ENCODE measurements around the gene ANKRD6.
"Not testable (repeated sequence)": the region's sequence is repeated elsewhere in the genome, so short reads cannot be mapped to it uniquely, and the experiment has no call there.

The ANKRD6 gene

DNA sequence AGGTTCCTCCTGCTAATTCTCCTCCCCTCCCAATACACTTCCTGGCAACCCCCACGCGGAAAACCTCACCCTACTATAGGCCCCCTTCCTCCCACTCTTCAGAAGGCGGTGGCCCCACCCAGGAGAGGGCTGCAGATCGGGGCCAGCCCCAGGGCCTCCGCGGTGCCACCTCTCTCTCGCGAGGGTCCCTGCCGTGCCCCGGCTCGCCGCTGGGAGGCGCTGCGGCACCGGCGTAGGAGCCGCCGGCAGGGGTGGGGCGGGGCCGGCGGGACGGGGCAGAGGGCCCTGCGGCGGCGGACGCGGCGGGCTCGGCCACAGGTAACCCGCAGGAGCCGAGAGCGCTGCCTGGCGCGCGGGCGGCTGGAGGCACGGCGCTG is at the start of gene ANKRD6:
Gene ANKRD6, plus strand, starts transcription at position 278 of the 377 bp plus-strand sequence. CDS start 133,825 bp downstream, outside the sequence.
- DNase-seq (ENCODE audit: low read depth): no peak
- peak within 1 kb of the TSS; percentile 53 for H3K4me3 ChIP-seq (ENCODE audit: low read depth, low read length)

DNA sequence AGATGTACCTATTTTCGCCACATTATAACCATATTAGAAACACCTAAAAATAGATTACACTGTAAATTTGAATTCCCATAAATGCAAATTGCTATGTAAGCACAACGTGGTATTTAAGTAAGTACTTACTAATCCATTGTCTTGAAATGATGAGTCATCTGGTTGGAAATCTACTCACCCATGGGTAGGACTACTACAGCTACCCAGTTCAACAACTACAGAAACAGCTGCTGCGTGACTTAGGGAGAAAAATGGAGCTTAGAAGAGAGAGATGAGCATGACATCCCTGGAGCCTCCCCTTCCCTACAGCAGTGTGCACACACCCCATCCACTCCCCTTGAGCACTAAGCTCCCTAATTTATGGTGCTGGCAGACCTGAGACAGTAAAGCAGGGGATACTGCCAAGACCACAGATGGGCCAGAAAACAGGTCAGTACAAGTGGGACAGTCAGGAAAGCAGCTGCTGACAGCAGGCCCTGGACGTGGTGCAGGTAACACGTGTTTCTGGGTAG is 47.7 kb upstream of the ANKRD6 start:
- DNase-seq (ENCODE audit: low read depth): no peak
- H3K4me3 ChIP-seq (ENCODE audit: low read depth, low read length): no peak overlapping the region

- DNase-seq (ENCODE audit: low read depth): no peak
- H3K4me3 ChIP-seq (ENCODE audit: low read depth, low read length): no peak overlapping the region
Measured at GRCh38 chr6:89385846-89386245, 47.1 kb upstream of the ANKRD6 start.

DNA sequence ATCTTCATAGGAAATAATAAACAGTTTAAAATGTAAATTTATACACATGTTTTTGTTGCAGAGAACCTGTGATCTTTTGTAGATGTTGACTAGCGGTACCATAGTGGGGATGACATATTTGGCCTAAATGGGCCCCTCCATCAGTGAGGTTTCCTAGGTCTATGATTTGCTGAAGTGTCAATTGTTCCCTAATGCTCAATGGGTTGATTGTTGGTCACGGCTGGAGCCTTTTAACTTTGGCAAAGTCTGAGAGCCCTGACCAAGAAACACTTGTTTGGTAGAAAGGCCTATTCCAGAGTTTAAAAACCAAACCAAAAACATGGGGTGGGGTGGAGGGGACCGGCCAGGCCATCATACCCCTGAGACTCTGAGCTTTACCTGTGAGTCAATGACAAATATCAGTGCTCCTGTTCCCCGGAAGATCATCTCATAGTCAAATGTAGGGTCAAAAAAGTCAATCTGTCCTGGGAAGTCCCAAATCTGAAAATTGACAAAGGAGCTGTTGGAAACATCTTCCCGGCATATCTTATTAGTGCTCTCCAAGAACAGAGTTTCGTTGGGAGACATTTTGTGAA is 45.9 kb upstream of the ANKRD6 start:
- DNase-seq (ENCODE audit: low read depth): no peak
- no peak overlapping the region for H3K4me3 ChIP-seq (ENCODE audit: low read depth, low read length)

DNA sequence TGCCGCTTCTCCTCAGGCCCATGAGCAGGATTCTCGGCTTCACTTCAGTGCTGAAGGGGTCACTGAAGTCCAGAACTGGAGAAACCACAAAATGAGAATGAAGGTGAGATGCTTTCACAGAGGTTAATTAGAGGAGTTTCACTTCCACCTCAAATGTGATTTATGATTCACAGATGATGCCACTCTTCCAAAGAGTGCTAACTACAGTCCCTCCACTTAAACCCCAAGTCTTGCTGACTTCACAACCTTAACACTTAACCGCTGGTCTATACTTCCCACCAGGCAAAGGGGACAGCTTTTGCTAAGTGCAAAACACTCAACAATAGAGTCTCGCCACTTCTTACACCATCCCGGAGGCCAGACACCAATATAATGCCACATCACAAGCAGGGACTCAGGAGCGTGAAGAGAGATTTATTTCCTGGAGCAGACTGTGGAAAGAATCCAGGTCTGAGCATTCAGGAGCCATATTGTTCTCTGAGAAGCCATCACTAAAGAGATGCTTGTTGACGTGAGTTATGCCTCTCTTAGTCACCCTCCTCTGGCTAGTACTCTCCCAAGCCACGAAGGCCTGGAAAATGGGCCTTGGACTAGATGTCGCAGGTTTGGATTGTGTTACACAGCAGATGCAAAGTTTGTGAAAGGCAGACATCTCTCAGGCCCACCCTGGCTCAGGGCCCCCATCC is 45.3 kb upstream of the ANKRD6 start:
- DNase-seq (ENCODE audit: low read depth): no peak
- H3K4me3 ChIP-seq (ENCODE audit: low read depth, low read length): no peak overlapping the region

- no peak for DNase-seq (ENCODE audit: low read depth)
- no peak overlapping the region for H3K4me3 ChIP-seq (ENCODE audit: low read depth, low read length)
Measured at GRCh38 chr6:89388846-89389245, 44.1 kb upstream of the ANKRD6 start.

DNA sequence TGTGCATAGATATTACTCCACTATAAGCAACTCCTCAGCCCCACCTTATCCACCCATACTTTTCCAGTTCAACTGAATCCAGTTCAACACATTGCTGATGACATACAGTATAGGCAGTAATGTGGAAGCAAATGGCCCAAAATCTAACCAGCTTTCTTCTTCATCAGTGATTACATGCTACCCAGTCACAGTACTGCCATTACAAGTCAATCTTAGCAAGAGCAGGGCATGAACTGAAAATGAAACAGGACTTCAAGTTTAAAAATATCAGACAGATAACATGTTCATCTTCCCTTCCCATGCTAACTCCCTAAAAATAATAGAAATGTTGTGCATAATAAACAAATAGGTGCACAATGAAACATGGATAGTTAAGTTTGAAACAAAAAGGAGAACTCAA is 40.1 kb upstream of the ANKRD6 start:
- no peak overlapping the region for H3K4me3 ChIP-seq (ENCODE audit: low read depth, low read length)
- no peak for DNase-seq (ENCODE audit: low read depth)

DNA sequence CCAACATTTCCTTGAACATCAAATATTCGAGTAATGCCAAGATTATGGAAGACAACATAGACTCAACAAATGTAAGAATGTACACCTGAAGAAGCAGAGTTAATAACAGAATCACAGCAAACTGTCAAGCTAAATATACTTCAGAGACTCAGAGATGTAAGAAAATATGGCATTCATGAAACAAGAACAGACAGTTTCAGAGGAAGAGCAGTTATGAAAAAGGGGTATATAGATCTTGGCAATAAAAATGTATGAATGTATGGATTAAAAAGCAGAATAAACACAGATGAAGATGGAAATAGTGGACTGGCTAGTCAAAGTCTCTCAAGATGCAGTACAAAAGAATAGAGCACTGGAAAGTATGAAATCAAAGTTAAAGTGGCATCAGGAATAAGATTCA is 39.3 kb upstream of the ANKRD6 start:
- H3K4me3 ChIP-seq (ENCODE audit: low read depth, low read length): no peak overlapping the region
- no peak for DNase-seq (ENCODE audit: low read depth)

- DNase-seq (ENCODE audit: low read depth); H3K4me3 ChIP-seq (ENCODE audit: low read depth, low read length): not testable (repeated sequence)
Measured at GRCh38 chr6:89397884-89398283, 35.1 kb upstream of the ANKRD6 start.

- no peak for DNase-seq (ENCODE audit: low read depth)
- H3K4me3 ChIP-seq (ENCODE audit: low read depth, low read length): no peak overlapping the region
Measured at GRCh38 chr6:89398762-89399525, 34.0 kb upstream of the ANKRD6 start.

GRCh38 chr6:89400050-89400449 is 32.9 kb upstream of the ANKRD6 start:
- no peak overlapping the region for H3K4me3 ChIP-seq (ENCODE audit: low read depth, low read length)
- no peak for DNase-seq (ENCODE audit: low read depth)

GRCh38 chr6:89400912-89401399 is 32.0 kb upstream of the ANKRD6 start:
- DNase-seq (ENCODE audit: low read depth): no peak
- no peak overlapping the region for H3K4me3 ChIP-seq (ENCODE audit: low read depth, low read length)

DNA sequence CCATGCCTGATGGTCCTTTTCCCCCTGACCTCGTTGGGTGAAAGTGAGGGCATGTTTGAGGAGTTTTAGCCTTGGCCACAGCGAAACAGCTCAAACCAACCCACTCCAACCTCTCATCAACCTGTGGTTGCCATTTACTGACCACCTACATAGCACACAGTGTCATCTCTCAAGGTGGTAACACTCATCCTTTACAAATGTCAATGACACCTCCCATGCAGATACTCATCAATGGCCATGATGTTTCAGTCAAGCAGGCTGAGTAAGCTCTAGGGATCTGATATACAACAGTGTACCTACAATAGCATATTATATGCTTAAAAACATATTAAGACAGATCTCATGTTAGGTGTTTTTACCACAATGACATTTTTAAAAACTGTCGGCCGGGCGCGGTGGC is 30.2 kb upstream of the ANKRD6 start:
- no peak overlapping the region for H3K4me3 ChIP-seq (ENCODE audit: low read depth, low read length)
- DNase-seq (ENCODE audit: low read depth): no peak

GRCh38 chr6:89404512-89404911 is 28.4 kb upstream of the ANKRD6 start:
- no peak overlapping the region for H3K4me3 ChIP-seq (ENCODE audit: low read depth, low read length)
- no peak for DNase-seq (ENCODE audit: low read depth)

GRCh38 chr6:89406141-89406540 is 26.8 kb upstream of the ANKRD6 start:
- no peak for DNase-seq (ENCODE audit: low read depth)
- H3K4me3 ChIP-seq (ENCODE audit: low read depth, low read length): no peak overlapping the region

DNA sequence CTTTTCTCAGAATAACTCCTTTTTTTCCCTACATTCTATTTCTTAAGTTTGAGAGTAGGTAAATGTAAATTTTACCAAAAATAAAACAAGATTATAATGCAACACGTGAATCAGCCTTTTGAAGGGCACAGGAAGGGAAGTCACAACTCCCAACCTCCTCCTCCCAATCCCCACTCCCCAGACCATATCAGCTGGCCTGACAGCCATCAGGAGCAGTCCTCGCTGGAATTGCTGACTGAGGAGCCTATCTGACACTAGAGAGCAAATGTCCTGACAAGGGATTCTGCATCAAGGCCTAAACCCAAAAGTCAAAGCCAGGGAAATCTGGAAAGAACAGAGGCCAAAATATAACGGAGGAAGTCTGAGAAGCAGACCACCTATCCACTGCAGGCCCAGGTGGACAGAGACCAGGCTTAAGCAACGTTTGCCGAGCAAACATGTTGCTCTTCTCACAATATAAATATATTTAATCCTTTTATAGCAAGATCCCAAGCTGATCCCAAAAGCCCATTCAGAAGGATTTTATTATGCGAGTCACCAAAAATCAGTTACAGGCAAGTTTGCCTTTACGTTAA is 23.4 kb upstream of the ANKRD6 start:
- DNase-seq (ENCODE audit: low read depth): no peak
- H3K4me3 ChIP-seq (ENCODE audit: low read depth, low read length): no peak overlapping the region

DNA sequence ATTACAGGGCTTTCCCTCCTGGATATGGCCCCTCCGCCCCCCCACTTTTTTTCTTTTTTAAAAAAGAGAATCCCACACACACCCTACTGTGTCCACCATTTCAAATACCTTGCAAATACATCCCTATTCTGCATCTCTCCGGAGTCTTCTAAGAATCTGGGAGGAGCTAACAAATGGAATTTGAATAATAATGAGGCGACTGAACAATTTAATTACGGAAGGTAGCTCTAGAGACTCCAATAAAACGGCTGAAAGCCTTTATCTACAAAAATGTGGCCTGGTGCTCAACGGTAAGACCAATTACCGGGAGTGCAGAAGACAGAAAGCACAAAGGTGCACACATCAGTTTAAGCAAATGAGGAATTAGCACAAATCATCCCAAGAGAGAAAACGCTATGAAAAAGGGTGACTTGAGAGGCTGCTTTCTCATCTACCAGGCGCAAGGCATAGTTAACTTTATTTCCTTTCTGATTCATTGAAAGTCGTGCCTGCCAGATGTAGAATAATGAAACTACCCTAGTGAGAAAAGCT is 22.7 kb upstream of the ANKRD6 start:
- no peak overlapping the region for H3K4me3 ChIP-seq (ENCODE audit: low read depth, low read length)
- no peak for DNase-seq (ENCODE audit: low read depth)

DNA sequence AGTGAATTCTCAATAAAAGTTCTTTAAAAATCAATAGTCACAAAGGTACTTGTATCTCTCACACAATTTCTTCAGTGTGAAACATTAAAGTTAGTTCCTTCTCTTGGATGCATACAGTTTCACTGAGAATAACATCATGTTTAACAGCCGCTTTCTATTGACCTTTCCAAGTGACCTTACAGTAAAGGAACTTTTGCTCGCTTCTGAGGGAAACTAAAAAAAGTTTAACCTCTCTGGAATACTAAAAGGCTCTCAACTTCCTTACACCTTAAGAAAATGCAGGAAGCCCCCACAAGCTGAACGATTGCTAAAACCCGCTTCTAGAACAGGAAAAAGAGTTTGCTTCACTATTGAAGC is 22.2 kb upstream of the ANKRD6 start:
- H3K4me3 ChIP-seq (ENCODE audit: low read depth, low read length): peak overlapping the region; percentile 54
- DNase-seq (ENCODE audit: low read depth): no peak

- DNase-seq (ENCODE audit: low read depth): no peak
- peak overlapping the region; percentile 54 for H3K4me3 ChIP-seq (ENCODE audit: low read depth, low read length)
Measured at GRCh38 chr6:89411145-89412070, 21.5 kb upstream of the ANKRD6 start.
